HCT116 (cell line): ENCODE measurements around the gene TAF11. TPM values are rescaled to one million over a fixed set of nuclear protein-coding genes. Genes with fewer than 3 reads are reported as not detected.
"Not testable (repeated sequence)": the region's sequence is repeated elsewhere in the genome, so short reads cannot be mapped to it uniquely, and the experiment has no call there.

Source experiments
- ATAC-seq: fragments of 200-7000 bp; cut with Tn5 transposase; 2 replicates; pipeline ENCODE4 v1.9.1; 2020; ENCODE audit warnings: mild to moderate bottlenecking, moderate library complexity
- BruUV-seq: library from RNA; stranded (reverse); fragments of 400-500 nt; replicated peaks from 2 replicates; lab custom pipeline; 2021; lab: Mats Ljungman, UMichigan
- CTCF ChIA-PET: fragments of 300-600 bp; sonication (Branson Sonifier 250); formaldehyde crosslinking; loops from one replicate; lab custom pipeline; 2021; ENCODE audit warnings: antibody characterized with exemption; lab: Charles Lee
- POLR2A ChIA-PET: fragments of 300-600, 350-600 bp; sonication (Branson Sonifier 250); formaldehyde crosslinking; loops from one replicate; lab custom pipeline; 2021; ENCODE audit warnings: antibody characterized with exemption; lab: Charles Lee
- RAD21 ChIA-PET, 2 experiments: fragments of 300-600 bp; sonication (Branson Sonifier 250); formaldehyde crosslinking; loops; one replicate each; lab custom pipeline; 2023; ENCODE audit warnings: low total read pairs in 2 of 2; ENCODE audit not compliant: uncharacterized antibody in 2 of 2, unreplicated experiment in 2 of 2, low non-redundant PET in 1 of 2; lab: Charles Lee
- DNase-seq: peaks from one replicate; pipeline ENCODE4 v3.0.0-alpha.2; 2010; ENCODE audit warnings: low read depth, low spot score
- H2AFZ ChIP-seq: fragments of 200-600 bp; shearing (Covaris generic), sonication (generic); 2 replicates; pipeline ENCODE4 v1.6.1; 2017; ENCODE audit warnings: low read depth, mixed run types, mixed read lengths, antibody characterized with exemption, low read length; ENCODE audit not compliant: poor library complexity, severe bottlenecking
- H3K27ac ChIP-seq: 2 replicates; pipeline ENCODE4 v1.5.1; 2012; ENCODE audit warnings: low read depth, low read length
- H3K27me3 ChIP-seq: fragments of 200-600 bp; sonication (generic); 2 replicates; pipeline ENCODE4 v1.6.1; 2016; ENCODE audit warnings: mixed run types, low read length, mixed read lengths; ENCODE audit not compliant: insufficient read depth
- H3K36me3 ChIP-seq, 2 experiments: fragments of 200-500 bp in 1 of 2; fragments of 200-600 bp in 1 of 2; sonication (Bioruptor generic) in 1 of 2; sonication (generic) in 1 of 2; 2 replicates each; pipeline versions ENCODE4 v1.5.1 to v1.6.1; 2014 to 2016; ENCODE audit warnings: low read length in 2 of 2, inconsistent platforms in 1 of 2, mixed read lengths in 1 of 2, mixed run types in 1 of 2; ENCODE audit not compliant: insufficient read depth in 2 of 2, control insufficient read depth in 1 of 2
- H3K4me1 ChIP-seq, 2 experiments: fragments of 200-600 bp in 1 of 2; sonication (generic) in 1 of 2; 2 replicates each; pipeline versions ENCODE4 v1.5.1 to v1.6.1; 2012 to 2017; ENCODE audit warnings: low read length in 2 of 2, inconsistent platforms in 1 of 2, mild to moderate bottlenecking in 1 of 2, mixed read lengths in 1 of 2, mixed run types in 1 of 2, moderate library complexity in 1 of 2; ENCODE audit not compliant: insufficient read depth in 2 of 2, control insufficient read depth in 1 of 2
- H3K4me2 ChIP-seq: fragments of 200-600 bp; sonication (generic); 2 replicates; pipeline ENCODE4 v1.6.1; 2017; ENCODE audit warnings: mixed run types, low read length, mixed read lengths
- H3K4me3 ChIP-seq, 2 experiments: fragments of 200-600 bp in 1 of 2; sonication (generic) in 1 of 2; replicated peaks in 1 of 2; 2 replicates each; pipeline ENCODE4 v1.5.1; 2011 to 2016; ENCODE audit warnings: low read length in 2 of 2, control low read depth in 1 of 2, low read depth in 1 of 2, mild to moderate bottlenecking in 1 of 2, mixed read lengths in 1 of 2, mixed run types in 1 of 2
- H3K79me2 ChIP-seq: fragments of 200-600 bp; sonication (generic); 2 replicates; pipeline ENCODE4 v1.6.1; 2017; ENCODE audit warnings: mild to moderate bottlenecking, mixed run types, low read length, moderate library complexity, mixed read lengths; ENCODE audit not compliant: insufficient read depth
- H3K9ac ChIP-seq: fragments of 200-600 bp; sonication (generic); 2 replicates; pipeline ENCODE4 v1.6.1; 2016; ENCODE audit warnings: low read length, mixed read lengths
- H3K9me2 ChIP-seq: fragments of 200-600 bp; sonication (generic), shearing (Covaris generic); 2 replicates; pipeline ENCODE4 v1.6.1; 2017; ENCODE audit warnings: mixed run types, mild to moderate bottlenecking, moderate library complexity; ENCODE audit not compliant: insufficient read depth
- H3K9me3 ChIP-seq, 2 experiments: fragments of 200-500 bp in 1 of 2; fragments of 200-600 bp in 1 of 2; sonication (Bioruptor generic) in 1 of 2; sonication (generic) in 1 of 2; 2 replicates each; pipeline ENCODE4 v1.6.1; 2014 to 2017; ENCODE audit warnings: low read length in 2 of 2, mixed read lengths in 2 of 2, inconsistent platforms in 1 of 2, low read depth in 1 of 2, mild to moderate bottlenecking in 1 of 2, mixed run types in 1 of 2, moderate library complexity in 1 of 2; ENCODE audit not compliant: control insufficient read depth in 1 of 2, insufficient read depth in 1 of 2
- H4K20me1 ChIP-seq: fragments of 200-600 bp; sonication (generic), shearing (Covaris generic); 2 replicates; pipeline ENCODE4 v1.6.1; 2017; ENCODE audit warnings: mixed run types, mild to moderate bottlenecking, moderate library complexity; ENCODE audit not compliant: insufficient read depth
- ATF3 ChIP-seq: IDR thresholded peaks from 2 replicates; pipeline ENCODE4 v1.6.1; 2012
- CBX3 ChIP-seq: IDR thresholded peaks from 2 replicates; pipeline ENCODE4 v1.6.1; 2012; ENCODE audit warnings: low read depth
- EZH2 ChIP-seq: fragments of 200-600 bp; sonication (generic); IDR thresholded peaks from 2 replicates; pipeline ENCODE4 v1.6.1; 2017; ENCODE audit warnings: antibody characterized with exemption, mixed run types
- EZH2phosphoT487 ChIP-seq: fragments of 200-600 bp; IDR thresholded peaks from 2 replicates; pipeline ENCODE4 v1.6.1; 2018; ENCODE audit warnings: antibody characterized with exemption, borderline replicate concordance
- MAX ChIP-seq: IDR thresholded peaks from 2 replicates; pipeline ENCODE4 v1.6.1; 2012
- POLR2A ChIP-seq: IDR thresholded peaks from 2 replicates; pipeline ENCODE4 v1.7.0; 2011; ENCODE audit warnings: borderline replicate concordance; ENCODE audit not compliant: insufficient read depth, insufficient read length; ENCODE audit errors: extremely low read depth
- RAD21 ChIP-seq: IDR thresholded peaks from 2 replicates; pipeline ENCODE4 v1.6.1; 2012; ENCODE audit warnings: low read depth, mild to moderate bottlenecking
- REST ChIP-seq: IDR thresholded peaks from 2 replicates; pipeline ENCODE4 v1.6.1; 2012; ENCODE audit warnings: low read depth
- SIN3A ChIP-seq: IDR thresholded peaks from 2 replicates; pipeline ENCODE4 v1.6.1; 2012; ENCODE audit warnings: low read depth
- SP1 ChIP-seq: IDR thresholded peaks from 2 replicates; pipeline ENCODE4 v1.6.1; 2012; ENCODE audit warnings: low read depth
- TCF7L2 ChIP-seq: IDR thresholded peaks from 2 replicates; pipeline ENCODE4 v1.7.0; 2011; ENCODE audit warnings: borderline replicate concordance, inconsistent platforms; ENCODE audit not compliant: insufficient read depth, insufficient read length; ENCODE audit errors: extremely low read depth
- YY1 ChIP-seq: IDR thresholded peaks from 2 replicates; pipeline ENCODE4 v1.6.1; 2011; ENCODE audit warnings: low read length, low read depth, moderate library complexity, mild to moderate bottlenecking; ENCODE audit not compliant: insufficient replicate concordance; ENCODE audit errors: extremely low read depth
- ZBTB33 ChIP-seq: IDR thresholded peaks from 2 replicates; pipeline ENCODE4 v1.6.1; 2011; ENCODE audit warnings: mild to moderate bottlenecking, low read length, moderate library complexity; ENCODE audit not compliant: insufficient replicate concordance; ENCODE audit errors: extremely low read depth
- ZFX ChIP-seq: fragments of 450-650 bp; IDR thresholded peaks from 2 replicates; pipeline ENCODE4 v1.6.1; 2017
- ZNF274 ChIP-seq: fragments of 200-500 bp; sonication (Bioruptor generic); IDR thresholded peaks from 2 replicates; pipeline ENCODE4 v1.6.1; 2014; ENCODE audit warnings: mild to moderate bottlenecking, low read depth, low read length, inconsistent platforms
- intact Hi-C: fragments of 100-400 bp; cut with micrococcal nuclease; formaldehyde crosslinking; loops from 2 replicates; pipeline ENCODE4 v1.10.0; 2022
- total RNA-seq: library from RNA; stranded (reverse); gene quantifications from one replicate; pipeline ENCODE4 v1.2.1, GENCODE V29; 2021; ENCODE audit not compliant: unreplicated experiment

TAF11 gene
- total RNA-seq, 1 experiment from 2014 or later, result 23.7 TPM

GRCh38 chr6:34884996-34885395 lies 2.8 kb downstream of the TAF11 start:
- H3K27me3 ChIP-seq, result no peaks in the 10 kb centered on the region
- POLR2A ChIA-PET, result no interaction called here
- no peak for TF ChIP-seq RAD21
- no peak for TF ChIP-seq YY1
- no peak for TF ChIP-seq ZFX
- no peak for TF ChIP-seq CBX3
- no peak for TF ChIP-seq ATF3
- TF ChIP-seq EZH2phosphoT487, result no peak
- no peak for TF ChIP-seq ZBTB33
- no peak for TF ChIP-seq REST
- no peak for TF ChIP-seq EZH2
- no peak for TF ChIP-seq SIN3A
- TF ChIP-seq MAX, result no peak
- no peak for TF ChIP-seq POLR2A
- no peak for TF ChIP-seq TCF7L2
- no peak for TF ChIP-seq ZNF274
- no peak for TF ChIP-seq SP1
- TF ChIP-seq, all 23 proteins: peak for 0
- Histone ChIP-seq H3K9me2 (no peaks in the 10 kb centered on the region), H2AFZ (no peak overlapping the region), H3K36me3 (peaks cover 0 to 3% of the 10 kb centered on the region in 2 experiments; a peak in 1 of 4 replicates), H3K4me3 (no peak overlapping the region), H3K27ac (no peak overlapping the region), H3K79me2 (peaks cover 67% of the 10 kb centered on the region), H3K9me3 (no peaks in the 10 kb centered on the region), H3K4me1 (peaks cover 3 to 7% of the 10 kb centered on the region in 2 experiments; a peak in 3 of 4 replicates), H4K20me1 (no peaks in the 10 kb centered on the region), H3K4me2 (no peak overlapping the region), H3K9ac (no peak overlapping the region)
- ChIA-PET CTCF (no interaction called here), RAD21 (no interaction called here)
- no TSS peak for BruUV-seq
- DNase-seq (no peak), ATAC-seq (no peak)
- intact Hi-C loops, result no loop called here

- H3K36me3 ChIP-seq, result peaks cover 0 to 10% of the 10 kb centered on the region in 2 experiments; a peak in 2 of 4 replicates
- H3K9ac ChIP-seq, POLR2A ChIA-PET, H3K4me1 ChIP-seq, BruUV-seq, H3K4me3 ChIP-seq, H3K9me2 ChIP-seq, intact Hi-C loops, H3K9me3 ChIP-seq, H3K4me2 ChIP-seq, H4K20me1 ChIP-seq, H2AFZ ChIP-seq, H3K27ac ChIP-seq, RAD21 ChIA-PET, H3K27me3 ChIP-seq, ATAC-seq, DNase-seq, CTCF ChIA-PET: not testable (repeated sequence)
- H3K79me2 ChIP-seq, result peaks cover 62% of the 10 kb centered on the region
These were observed 3.8 kb downstream of the TAF11 start for GRCh38 chr6:34884073-34884472.
